Non-pigmented ciliary epithelial cell (primary cell): ENCODE data around the gene MRNIP.

Experiments
- DNase-seq: peaks from one replicate; pipeline ENCODE4 v3.0.0-alpha.2; 2010; ENCODE audit warnings: low read depth

The MRNIP gene

GRCh38 chr5:179821298-179822058 is 37.1 kb downstream of the MRNIP start:
- peak; percentile 73 for DNase-seq

- no peak for DNase-seq
Observed at GRCh38 chr5:179820483-179821297, 37.9 kb downstream of the MRNIP start, which contains the start of gene SQSTM1. TSS of gene SQSTM1 (plus strand) at chr5:179820905. CDS start at chr5:179820937, 32 bp downstream.

- no peak for DNase-seq
Observed at GRCh38 chr5:179820127-179820482, 38.5 kb downstream of the MRNIP start.

- DNase-seq = no peak
Observed at GRCh38 chr5:179819296-179820126, 39.1 kb downstream of the MRNIP start.

GRCh38 chr5:179818746-179819295 is 39.8 kb downstream of the MRNIP start:
- peak; percentile 68 for DNase-seq

GRCh38 chr5:179817890-179818745 is 40.5 kb downstream of the MRNIP start:
- DNase-seq = no peak

GRCh38 chr5:179817470-179817840 is 41.2 kb downstream of the MRNIP start:
- no peak for DNase-seq

GRCh38 chr5:179816796-179817469 is 41.7 kb downstream of the MRNIP start:
- DNase-seq = no peak

- no peak for DNase-seq
Observed at GRCh38 chr5:179816401-179816795, 42.2 kb downstream of the MRNIP start.

GRCh38 chr5:179815491-179816249 is 42.9 kb downstream of the MRNIP start:
- no peak for DNase-seq

- DNase-seq = no peak
Observed at GRCh38 chr5:179814090-179814489, 44.5 kb downstream of the MRNIP start.

- DNase-seq = no peak
Observed at GRCh38 chr5:179812997-179813607, 45.5 kb downstream of the MRNIP start.

- DNase-seq = no peak
Observed at GRCh38 chr5:179812135-179812825, 46.3 kb downstream of the MRNIP start.

GRCh38 chr5:179806250-179807048 is 52.2 kb downstream of the MRNIP start, which contains the start of gene MGAT4B:
TSS of gene MGAT4B (minus strand) at chr5:179806866. CDS start at chr5:179806583, 283 bp downstream.
- no peak for DNase-seq

- DNase-seq = no peak
Observed at GRCh38 chr5:179805529-179806249, 52.9 kb downstream of the MRNIP start.

GRCh38 chr5:179805070-179805528 is 53.5 kb downstream of the MRNIP start:
- no peak for DNase-seq

- DNase-seq = no peak
Observed at GRCh38 chr5:179804555-179804947, 54.1 kb downstream of the MRNIP start.
